ENCODE results near the gene FGF14.

Gene FGF14

GRCh38 chr13:102100234-102100633 is 301.6 kb downstream of the FGF14 start:
- TF ChIP-seq GATA3 (IDR thresholded peaks at IDR 0.05; ENCODE audit: low read depth, low read length) (no peak), GATA2 (IDR thresholded peaks at IDR 0.05; ENCODE audit: low read depth, low read length) (no peak)

DNA sequence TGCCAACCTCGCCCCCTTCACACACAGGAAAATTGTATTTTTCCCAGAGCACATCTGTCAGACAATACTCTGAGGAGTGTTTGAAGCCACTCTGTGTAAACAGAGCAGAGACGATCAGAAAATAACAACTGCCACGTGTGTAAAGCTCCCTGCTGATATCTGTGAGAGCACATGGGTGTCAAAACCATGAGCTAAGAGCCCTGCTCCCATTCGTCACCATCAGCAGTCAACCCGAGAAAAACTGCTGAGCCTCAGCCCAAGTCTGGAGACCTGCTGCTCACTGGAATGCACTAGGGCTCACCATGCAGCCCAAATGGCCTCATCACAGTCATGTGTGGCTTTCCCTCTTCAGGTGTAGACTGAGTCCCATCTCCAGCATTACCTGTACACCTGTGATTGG is 304.1 kb downstream of the FGF14 start:
- no peak for TF ChIP-seq GATA2 (IDR thresholded peaks at IDR 0.05; ENCODE audit: low read depth, low read length)
- TF ChIP-seq GATA3 (IDR thresholded peaks at IDR 0.05; ENCODE audit: low read depth, low read length), result no peak

DNA sequence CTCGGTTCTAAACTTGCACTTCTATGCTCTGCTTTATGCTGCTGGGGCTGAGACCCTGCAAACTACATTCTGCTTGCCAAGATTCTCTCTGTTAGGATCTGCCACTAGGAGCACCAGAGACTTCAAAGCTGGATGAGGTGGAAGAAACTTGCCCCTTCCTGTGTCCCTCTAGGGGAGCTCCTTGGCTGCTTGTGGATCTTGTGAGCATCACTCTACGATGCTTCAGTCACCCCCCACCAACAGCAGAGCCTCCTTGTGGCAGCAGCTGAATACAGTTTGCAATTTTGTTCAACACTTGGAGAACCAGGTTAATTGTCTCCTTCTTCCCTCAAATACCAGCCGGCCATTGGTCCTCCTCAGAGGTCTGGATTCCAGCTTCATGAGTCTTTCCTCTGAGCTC is 310.6 kb downstream of the FGF14 start:
- TF ChIP-seq GATA2 (IDR thresholded peaks at IDR 0.05; ENCODE audit: low read depth, low read length) (no peak), GATA3 (IDR thresholded peaks at IDR 0.05; ENCODE audit: low read depth, low read length) (no peak)

DNA sequence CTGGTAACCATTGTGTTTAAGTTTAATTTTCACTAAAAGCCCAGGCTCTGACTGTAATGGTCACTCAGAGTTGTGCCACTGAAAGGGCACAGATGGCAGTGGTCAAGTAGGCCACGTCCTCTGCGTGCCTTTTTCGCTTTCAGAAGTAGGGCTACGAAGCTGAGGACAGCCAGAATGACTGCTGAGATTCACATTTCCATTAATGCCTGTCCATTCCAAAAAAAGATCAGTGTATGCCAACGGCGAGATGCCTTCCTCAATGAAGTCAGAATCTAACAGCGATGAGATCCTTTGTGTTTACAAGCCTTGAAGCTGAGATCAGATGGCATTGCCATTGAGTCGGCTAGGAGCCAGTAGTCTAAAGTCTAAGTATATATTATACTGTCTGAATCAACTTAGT is 311.3 kb downstream of the FGF14 start:
- TF ChIP-seq GATA3 (IDR thresholded peaks at IDR 0.05; ENCODE audit: low read depth, low read length), result no peak
- TF ChIP-seq GATA2 (IDR thresholded peaks at IDR 0.05; ENCODE audit: low read depth, low read length), result no peak

GRCh38 chr13:102089722-102090121 is 312.1 kb downstream of the FGF14 start:
- TF ChIP-seq GATA2 (IDR thresholded peaks at IDR 0.05; ENCODE audit: low read depth, low read length), result no peak
- no peak for TF ChIP-seq GATA3 (IDR thresholded peaks at IDR 0.05; ENCODE audit: low read depth, low read length)

GRCh38 chr13:102089177-102089576 is 312.7 kb downstream of the FGF14 start:
- TF ChIP-seq GATA2 (IDR thresholded peaks at IDR 0.05; ENCODE audit: low read depth, low read length) (no peak), GATA3 (IDR thresholded peaks at IDR 0.05; ENCODE audit: low read depth, low read length) (no peak)

- TF ChIP-seq GATA2 (IDR thresholded peaks at IDR 0.05; ENCODE audit: low read depth, low read length), result no peak
Measured at GRCh38 chr13:102073251-102073650, 328.6 kb downstream of the FGF14 start.

DNA sequence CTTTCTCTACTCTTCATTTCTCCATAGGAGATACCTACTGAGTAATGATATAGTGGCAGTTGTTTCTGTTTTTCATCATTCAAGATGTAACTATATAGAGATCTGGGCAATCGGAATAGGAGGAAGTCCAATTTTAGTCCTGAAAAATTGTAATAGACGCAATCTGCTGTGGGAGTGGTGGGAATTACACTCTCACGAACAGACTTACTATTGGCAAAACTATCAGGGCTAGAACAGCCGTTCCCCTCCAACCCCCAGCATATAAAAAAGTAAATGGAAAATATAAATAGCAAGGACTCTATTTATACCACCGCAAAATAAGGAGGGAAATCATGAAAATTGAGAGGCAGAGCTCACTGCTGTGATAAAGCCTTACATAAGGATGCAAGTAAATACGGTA is 330.1 kb downstream of the FGF14 start:
- no peak for TF ChIP-seq GATA2 (IDR thresholded peaks at IDR 0.05; ENCODE audit: low read depth, low read length)
- TF ChIP-seq GATA3 (IDR thresholded peaks at IDR 0.05; ENCODE audit: low read depth, low read length), result no peak

- TF ChIP-seq GATA3 (IDR thresholded peaks at IDR 0.05; ENCODE audit: low read depth, low read length) (no peak), GATA2 (IDR thresholded peaks at IDR 0.05; ENCODE audit: low read depth, low read length) (no peak)
Measured at GRCh38 chr13:102055090-102055779, 346.6 kb downstream of the FGF14 start.

- TF ChIP-seq GATA2 (IDR thresholded peaks at IDR 0.05; ENCODE audit: low read depth, low read length), result no peak
- no peak for TF ChIP-seq GATA3 (IDR thresholded peaks at IDR 0.05; ENCODE audit: low read depth, low read length)
Measured at GRCh38 chr13:102049853-102050252, 352.0 kb downstream of the FGF14 start.

DNA sequence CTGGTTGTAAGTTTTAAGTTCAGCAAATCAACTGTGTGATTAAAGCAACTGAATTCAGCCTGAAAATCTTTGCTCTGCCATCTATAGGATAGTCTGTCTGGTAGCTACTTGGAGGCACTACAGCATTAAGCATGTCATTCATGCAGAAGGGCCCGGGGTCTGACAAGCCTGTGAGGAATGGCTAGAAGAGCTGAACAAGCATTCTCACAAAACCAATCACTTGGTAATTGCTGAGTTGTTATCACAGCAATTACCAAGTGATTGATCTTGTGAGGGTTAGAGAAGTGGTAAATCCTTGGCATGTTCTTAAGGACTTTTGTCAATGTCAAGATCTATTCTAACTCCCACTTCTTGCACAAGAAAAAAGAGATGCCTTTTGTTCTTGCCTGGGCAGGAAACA is 356.1 kb downstream of the FGF14 start:
- TF ChIP-seq GATA3 (IDR thresholded peaks at IDR 0.05; ENCODE audit: low read depth, low read length) (no peak), GATA2 (IDR thresholded peaks at IDR 0.05; ENCODE audit: low read depth, low read length) (no peak)

DNA sequence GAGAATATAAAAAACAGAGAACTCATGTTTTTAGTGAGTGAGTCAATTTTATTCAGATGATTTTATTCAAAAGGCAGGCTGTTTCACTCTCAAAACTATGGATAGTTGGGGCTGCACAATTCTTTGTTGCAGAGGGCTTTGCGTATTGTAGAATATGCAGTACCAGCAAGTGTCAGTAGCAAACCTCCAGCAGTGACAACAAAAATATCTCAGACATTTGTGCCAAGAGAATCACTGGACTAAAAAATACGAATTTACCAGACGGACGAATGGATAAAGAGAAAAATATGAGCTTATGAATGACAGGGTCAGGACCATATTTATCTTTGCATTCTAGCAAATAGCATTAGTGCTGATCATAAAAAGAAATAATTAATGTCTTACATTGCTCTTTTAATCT is 359.1 kb downstream of the FGF14 start:
- TF ChIP-seq GATA3 (IDR thresholded peaks at IDR 0.05; ENCODE audit: low read depth, low read length), result no peak
- TF ChIP-seq GATA2 (IDR thresholded peaks at IDR 0.05; ENCODE audit: low read depth, low read length), result no peak

GRCh38 chr13:102041544-102041943 is 360.3 kb downstream of the FGF14 start:
- TF ChIP-seq GATA3 (IDR thresholded peaks at IDR 0.05; ENCODE audit: low read depth, low read length), result no peak
- TF ChIP-seq GATA2 (IDR thresholded peaks at IDR 0.05; ENCODE audit: low read depth, low read length), result no peak

DNA sequence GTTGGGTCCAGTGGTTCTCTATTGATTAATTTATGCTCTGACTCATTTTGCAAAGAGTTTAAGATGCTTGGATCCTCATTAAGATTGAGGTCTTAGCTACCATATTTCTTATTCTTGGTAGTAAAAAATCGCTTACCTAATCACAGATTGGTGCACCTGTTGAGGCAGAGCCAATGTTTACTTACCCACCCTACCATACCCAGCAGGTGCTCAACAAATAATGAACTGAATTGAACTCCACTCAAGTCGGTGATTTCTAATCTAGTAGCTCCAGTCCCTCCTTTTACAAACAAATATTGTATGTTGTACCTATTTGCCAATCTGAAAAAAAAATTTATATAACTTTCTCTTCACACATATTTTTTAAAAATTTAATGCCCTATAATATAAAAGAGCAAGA is 361.0 kb downstream of the FGF14 start:
- no peak for TF ChIP-seq GATA2 (IDR thresholded peaks at IDR 0.05; ENCODE audit: low read depth, low read length)
- TF ChIP-seq GATA3 (IDR thresholded peaks at IDR 0.05; ENCODE audit: low read depth, low read length), result no peak

GRCh38 chr13:102039264-102039663 is 362.6 kb downstream of the FGF14 start:
- TF ChIP-seq GATA2 (IDR thresholded peaks at IDR 0.05; ENCODE audit: low read depth, low read length) (no peak), GATA3 (IDR thresholded peaks at IDR 0.05; ENCODE audit: low read depth, low read length) (no peak)

DNA sequence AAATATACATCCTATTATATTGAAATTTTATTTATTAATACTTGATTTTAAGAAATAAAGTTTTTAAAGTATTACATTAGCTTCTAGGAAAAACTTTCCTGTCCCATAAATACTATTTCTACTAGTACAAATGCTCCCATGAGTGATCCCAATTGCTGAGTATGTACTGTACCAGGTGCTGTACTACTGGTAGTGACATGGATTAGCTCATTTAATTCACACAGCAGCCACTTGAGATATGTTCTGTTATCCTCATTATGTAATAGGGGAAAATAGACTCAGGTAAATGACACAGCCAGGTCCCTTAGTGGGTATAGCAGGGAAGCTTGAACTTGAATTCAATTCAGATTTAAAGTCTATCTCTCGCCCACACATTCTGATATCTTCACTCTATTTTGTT is 363.1 kb downstream of the FGF14 start:
- TF ChIP-seq GATA3 (IDR thresholded peaks at IDR 0.05; ENCODE audit: low read depth, low read length) (no peak), GATA2 (IDR thresholded peaks at IDR 0.05; ENCODE audit: low read depth, low read length) (no peak)
